GM12864 (cell line): Measurements from ENCODE around the gene DKK1.
"Not testable (repeated sequence)": the region's sequence is repeated elsewhere in the genome, so short reads cannot be mapped to it uniquely, and the experiment has no call there.

Source experiments
- DNase-seq: peaks from one replicate; pipeline ENCODE4 v3.0.0-alpha.2; 2011; ENCODE audit warnings: low read depth
- H3K4me3 ChIP-seq: 2 replicates; pipeline ENCODE4 v1.5.1; 2011; ENCODE audit warnings: mild to moderate bottlenecking, low read depth, low read length, control low read depth
- TF ChIP-seq, protein P1 (sequence below): IDR thresholded peaks from 2 replicates; pipeline ENCODE4 v1.5.1; 2011; ENCODE audit warnings: low read depth, mild to moderate bottlenecking, moderate library complexity, low read length, control low read depth, inconsistent platforms; ENCODE audit errors: missing control alignments

Gene DKK1

DNA sequence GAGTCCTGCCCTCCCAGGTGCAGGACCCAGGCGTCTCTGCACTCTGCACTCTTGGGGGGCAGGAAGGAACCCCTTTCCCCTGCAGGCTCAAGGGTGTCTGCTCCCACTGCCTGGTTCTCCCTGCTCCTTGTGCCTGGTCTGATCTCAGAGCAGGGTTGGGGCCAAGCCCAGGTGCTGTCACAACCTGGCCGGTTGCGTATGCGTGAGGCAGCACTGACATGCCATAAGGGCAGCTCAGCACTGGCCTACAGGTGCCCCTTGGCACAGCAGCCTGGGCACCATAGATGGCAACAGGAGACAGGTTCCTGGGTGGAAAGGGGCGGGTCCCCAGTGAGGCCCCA is 33.2 kb downstream of the DKK1 start:
- TF ChIP-seq, protein P1, sequence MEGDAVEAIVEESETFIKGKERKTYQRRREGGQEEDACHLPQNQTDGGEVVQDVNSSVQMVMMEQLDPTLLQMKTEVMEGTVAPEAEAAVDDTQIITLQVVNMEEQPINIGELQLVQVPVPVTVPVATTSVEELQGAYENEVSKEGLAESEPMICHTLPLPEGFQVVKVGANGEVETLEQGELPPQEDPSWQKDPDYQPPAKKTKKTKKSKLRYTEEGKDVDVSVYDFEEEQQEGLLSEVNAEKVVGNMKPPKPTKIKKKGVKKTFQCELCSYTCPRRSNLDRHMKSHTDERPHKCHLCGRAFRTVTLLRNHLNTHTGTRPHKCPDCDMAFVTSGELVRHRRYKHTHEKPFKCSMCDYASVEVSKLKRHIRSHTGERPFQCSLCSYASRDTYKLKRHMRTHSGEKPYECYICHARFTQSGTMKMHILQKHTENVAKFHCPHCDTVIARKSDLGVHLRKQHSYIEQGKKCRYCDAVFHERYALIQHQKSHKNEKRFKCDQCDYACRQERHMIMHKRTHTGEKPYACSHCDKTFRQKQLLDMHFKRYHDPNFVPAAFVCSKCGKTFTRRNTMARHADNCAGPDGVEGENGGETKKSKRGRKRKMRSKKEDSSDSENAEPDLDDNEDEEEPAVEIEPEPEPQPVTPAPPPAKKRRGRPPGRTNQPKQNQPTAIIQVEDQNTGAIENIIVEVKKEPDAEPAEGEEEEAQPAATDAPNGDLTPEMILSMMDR, result no peak
- DNase-seq, result no peak
- no peak overlapping the region for H3K4me3 ChIP-seq

DNA sequence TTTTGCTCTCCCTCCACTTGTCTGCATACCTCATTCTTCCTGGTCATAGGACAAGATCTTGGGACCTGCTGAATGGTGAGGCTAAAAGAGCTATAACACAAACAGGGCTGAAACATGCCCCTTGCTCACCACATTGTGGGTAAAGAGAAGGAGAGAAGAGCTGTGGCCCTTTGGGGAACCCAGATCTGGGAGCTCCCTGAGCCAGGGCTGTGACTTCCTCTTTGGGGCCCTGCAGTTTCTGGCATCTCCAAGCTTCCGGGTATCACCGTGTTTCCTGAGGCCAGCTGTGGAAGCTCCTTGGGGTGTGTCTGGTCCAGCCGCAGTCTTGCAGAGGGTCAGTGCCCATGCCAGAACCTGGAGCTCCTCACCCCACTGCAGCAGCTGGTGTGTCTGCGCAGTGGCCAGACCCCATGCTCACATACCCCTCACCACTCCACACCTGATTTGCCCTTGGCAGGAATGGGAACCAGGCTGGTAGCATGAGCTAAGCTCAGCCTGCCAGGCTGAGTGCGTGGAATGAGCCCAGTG is 34.0 kb downstream of the DKK1 start:
- TF ChIP-seq, protein P1, result no peak
- no peak for DNase-seq
- H3K4me3 ChIP-seq, result no peak overlapping the region

DNA sequence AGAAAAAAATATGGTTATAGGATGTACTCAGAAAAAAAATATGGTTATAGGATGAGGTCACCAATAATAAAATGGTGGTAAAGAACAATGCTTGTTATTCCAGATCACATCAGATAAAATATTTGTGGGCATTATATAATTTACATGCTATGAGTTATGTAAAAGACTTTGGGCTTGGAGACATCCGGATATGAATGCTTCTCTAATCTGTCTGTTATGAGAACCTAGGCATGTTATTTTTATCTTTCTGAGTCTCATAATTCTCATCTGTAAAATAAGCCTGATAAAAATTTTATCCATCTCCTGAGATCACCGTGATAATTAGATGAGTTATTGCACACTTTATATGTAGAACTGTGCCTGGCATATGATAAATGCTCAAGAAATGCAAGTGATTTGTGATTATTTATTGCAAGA is 37.8 kb downstream of the DKK1 start:
- TF ChIP-seq, protein P1, result no peak
- DNase-seq, result no peak
- no peak overlapping the region for H3K4me3 ChIP-seq

DNA sequence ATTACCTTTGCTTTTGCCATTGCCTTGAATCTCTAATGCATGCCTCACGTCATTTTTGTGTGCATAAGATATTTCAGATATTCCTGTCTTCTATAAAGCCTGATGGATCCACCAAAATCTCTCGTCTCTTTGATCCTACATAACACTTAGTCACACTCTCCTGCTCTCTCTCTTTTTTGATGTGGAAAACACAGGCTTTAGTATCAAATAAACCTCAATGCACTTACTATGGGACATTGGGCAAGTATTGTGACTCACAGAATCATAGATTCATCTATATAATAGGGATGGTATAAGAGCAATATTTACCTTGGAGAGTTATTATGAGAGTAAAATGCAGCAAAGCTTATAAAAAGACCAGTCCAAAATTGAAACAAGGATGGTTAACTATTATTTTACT is 39.1 kb downstream of the DKK1 start:
- no peak overlapping the region for H3K4me3 ChIP-seq
- TF ChIP-seq, protein P1, result no peak

DNA sequence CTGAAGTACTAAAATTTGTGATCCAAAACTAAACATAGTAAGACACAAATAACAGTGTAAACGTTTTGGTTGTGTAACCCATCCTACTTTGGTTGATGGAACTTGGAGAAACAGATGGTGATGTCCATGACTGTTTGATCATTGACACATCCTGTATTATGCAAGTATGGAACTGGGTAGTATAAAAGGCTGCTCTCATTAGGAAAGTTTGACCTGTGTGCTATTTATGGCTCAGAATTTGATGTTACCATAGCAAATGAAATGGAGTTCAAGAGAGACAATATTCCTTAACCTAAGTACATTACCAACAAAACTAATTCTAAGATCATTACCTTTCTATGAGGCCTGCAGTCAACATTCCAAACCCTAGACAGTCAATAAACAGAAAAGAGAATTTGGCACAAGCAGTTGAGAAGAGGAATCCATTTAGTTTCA is 39.9 kb downstream of the DKK1 start:
- no peak overlapping the region for H3K4me3 ChIP-seq
- TF ChIP-seq, protein P1, result no peak
- no peak for DNase-seq

More for the DNA sequence above, 39.1 kb downstream of the DKK1 start:
- DNase-seq, result no peak

DNA sequence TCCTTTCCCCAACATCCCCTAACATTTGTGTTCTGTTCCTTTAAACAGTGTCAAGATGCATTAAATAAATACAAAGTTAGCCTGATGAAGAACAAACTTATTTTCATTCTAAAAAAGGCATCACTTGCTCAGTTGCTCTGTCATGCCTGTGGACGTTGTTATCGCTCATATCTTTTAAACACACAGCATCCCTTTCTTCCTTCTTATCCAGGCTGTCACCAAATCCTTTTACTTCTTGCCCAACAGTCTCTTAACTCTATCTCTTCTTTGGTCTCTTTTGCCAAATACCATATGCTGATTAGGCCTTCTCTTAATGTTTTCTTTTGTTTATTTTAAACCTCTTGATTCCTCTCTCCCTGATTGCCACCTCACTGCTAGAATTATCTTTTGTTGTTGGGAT is 43.9 kb downstream of the DKK1 start:
- TF ChIP-seq, protein P1, result no peak
- H3K4me3 ChIP-seq, result no peak overlapping the region

DNA sequence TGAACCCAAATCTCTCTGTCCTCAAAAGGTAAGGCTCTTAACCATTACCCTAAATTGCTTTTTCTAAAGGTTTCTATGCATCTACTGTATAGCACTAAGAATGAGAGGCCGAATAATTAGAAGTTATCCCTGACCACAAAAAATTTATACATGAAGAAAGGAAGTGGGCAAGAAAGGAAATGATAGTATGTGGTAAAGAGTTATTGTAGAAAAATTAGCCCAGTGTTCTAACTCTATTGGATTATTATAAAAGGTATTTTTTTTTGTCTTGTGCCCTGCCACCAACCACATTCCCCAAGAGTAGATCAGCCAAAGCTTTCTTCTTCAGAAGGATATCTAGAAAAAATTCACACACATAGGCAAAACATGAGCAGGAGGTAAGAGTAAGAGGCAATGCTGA is 45.4 kb downstream of the DKK1 start:
- no peak overlapping the region for H3K4me3 ChIP-seq
- TF ChIP-seq, protein P1, result no peak
- no peak for DNase-seq

More for the DNA sequence above, 43.9 kb downstream of the DKK1 start:
- no peak for DNase-seq

DNA sequence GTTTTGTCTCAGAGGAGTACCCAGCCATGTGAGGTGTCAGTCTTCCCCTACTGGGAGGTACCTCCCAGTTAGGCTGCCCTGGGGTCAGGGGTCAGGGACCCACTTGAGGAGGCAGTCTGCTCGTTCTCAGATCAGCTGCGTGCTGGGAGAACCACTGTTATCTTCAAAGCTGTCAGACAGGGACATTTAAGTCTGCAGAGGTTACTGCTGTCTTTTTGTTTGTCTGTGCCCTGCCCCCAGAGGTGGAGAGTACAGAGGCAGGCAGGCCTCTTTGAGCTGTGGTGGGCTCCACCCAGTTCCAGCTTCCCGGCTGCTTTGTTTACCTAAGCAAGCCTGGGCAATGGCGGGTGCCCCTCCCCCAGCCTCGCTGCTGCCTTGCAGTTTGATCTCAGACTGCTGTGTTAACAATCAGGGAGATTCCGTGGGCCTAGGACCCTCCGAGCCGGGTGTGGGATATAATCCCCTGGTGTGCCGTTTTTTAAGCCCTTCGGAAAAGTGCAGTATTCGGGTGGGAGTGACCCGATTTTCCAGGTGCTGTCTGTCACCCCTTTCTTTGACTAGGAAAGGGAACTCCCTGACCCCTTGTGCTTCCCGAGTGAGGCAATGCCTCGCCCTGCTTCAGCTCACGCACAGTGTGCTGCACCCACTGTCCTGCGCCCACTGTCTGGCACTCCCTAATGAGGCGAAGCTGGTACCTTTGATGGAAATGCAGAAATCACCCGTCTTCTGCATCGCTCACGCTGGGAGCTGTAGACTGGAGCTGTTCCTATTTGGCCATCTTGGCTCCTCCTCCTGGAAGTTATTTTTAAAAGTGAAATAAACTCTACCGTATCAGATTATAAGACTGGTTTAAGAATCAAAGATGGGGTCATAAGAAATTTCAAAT is 51.7 kb downstream of the DKK1 start:
- H3K4me3 ChIP-seq, DNase-seq: not testable (repeated sequence)
